HEK293 (cell line): Measurements from ENCODE around the gene PDP2.

Source experiments
- CTCF ChIP-seq: fragments of 450-650 bp; formaldehyde crosslinking; IDR thresholded peaks from 2 replicates; pipeline ENCODE4 v1.5.1; 2016; ENCODE audit warnings: missing biosample characterization, missing genetic modification characterization
- REST ChIP-seq: fragments of 450-650 bp; formaldehyde crosslinking; IDR thresholded peaks from 2 replicates; pipeline ENCODE4 v1.5.1; 2016; ENCODE audit warnings: missing biosample characterization, missing genetic modification characterization
- ZBTB10 ChIP-seq: fragments of 450-650 bp; formaldehyde crosslinking; IDR thresholded peaks from 2 replicates; pipeline ENCODE4 v1.5.1; 2016; ENCODE audit warnings: missing biosample characterization, missing genetic modification characterization
- ZNF121 ChIP-seq: fragments of 450-650 bp; formaldehyde crosslinking; IDR thresholded peaks from 2 replicates; pipeline ENCODE4 v1.5.1; 2016; ENCODE audit warnings: missing biosample characterization, missing genetic modification characterization
- ZNF311 ChIP-seq: fragments of 450-650 bp; formaldehyde crosslinking; IDR thresholded peaks from 2 replicates; pipeline ENCODE4 v1.5.1; 2017; ENCODE audit warnings: missing biosample characterization, missing genetic modification characterization, borderline replicate concordance
- ZNF660 ChIP-seq: fragments of 450-650 bp; IDR thresholded peaks from 2 replicates; pipeline ENCODE4 v1.5.1; 2018; ENCODE audit warnings: missing biosample characterization, mild to moderate bottlenecking, missing genetic modification characterization
- ZNF776 ChIP-seq: fragments of 450-650 bp; formaldehyde crosslinking; IDR thresholded peaks from 2 replicates; pipeline ENCODE4 v1.5.0; 2017; ENCODE audit warnings: missing biosample characterization, missing genetic modification characterization, borderline replicate concordance

GRCh38 chr16:66918803-66919568 is 38.7 kb downstream of the PDP2 start, which contains the start of gene CDH16:
- no peak for TF ChIP-seq CTCF (tag by site-specific recombination)
- TF ChIP-seq ZNF311 (tag by site-specific recombination), result no peak
- no peak for TF ChIP-seq ZNF660
- no peak for TF ChIP-seq ZNF776 (tag by site-specific recombination)
- no peak for TF ChIP-seq ZBTB10 (tag by site-specific recombination)
- no peak for TF ChIP-seq REST (tag by site-specific recombination)
- no peak for TF ChIP-seq ZNF121
